Activated naive CD4-positive, alpha-beta T cell treated with anti-CD3 and anti-CD28 coated beads, Interleukin-2, amount 10 ng/mL, durations not matched to agents 7 days and 5 days (primary cell): Measurements from ENCODE around the gene TYW5.

Experiments
- CTCF ChIA-PET: fragments of 350-600 bp; sonication (Branson Sonifier 250); formaldehyde crosslinking; loops from one replicate; lab custom pipeline; 2021; ENCODE audit warnings: antibody characterized with exemption; lab: Charles Lee
- DNase-seq: peaks from one replicate; pipeline ENCODE4 v3.0.0-alpha.2; 2020
- H3K27ac Mint-ChIP-seq: one replicate; pipeline ENCODE4 v1.8.0; 2021; ENCODE audit warnings: mild to moderate bottlenecking, moderate library complexity, mixed read lengths
- H3K27me3 Mint-ChIP-seq: one replicate; pipeline ENCODE4 v1.8.0; 2021; ENCODE audit warnings: mild to moderate bottlenecking, mixed read lengths
- H3K36me3 Mint-ChIP-seq: one replicate; pipeline ENCODE4 v1.8.0; 2021; ENCODE audit warnings: mixed read lengths
- H3K4me1 Mint-ChIP-seq: one replicate; pipeline ENCODE4 v1.8.0; 2021; ENCODE audit warnings: mixed read lengths
- H3K4me3 Mint-ChIP-seq: one replicate; pipeline ENCODE4 v1.8.0; 2021; ENCODE audit warnings: mild to moderate bottlenecking, moderate library complexity, mixed read lengths
- H3K9me3 Mint-ChIP-seq: one replicate; pipeline ENCODE4 v1.8.0; 2021; ENCODE audit warnings: mixed read lengths

The TYW5 gene

GRCh38 chr2:199958014-199958413 is 2.7 kb upstream of the TYW5 start:
- CTCF ChIA-PET: no interaction called here

GRCh38 chr2:199956062-199956380 is 730 bp upstream of the TYW5 start:
- Mint-ChIP-seq H3K4me1 (peaks cover 65% of the 10 kb centered on the region), H3K9me3 (no peaks in the 10 kb centered on the region), H3K27ac (peak overlapping the region; percentile 93), H3K36me3 (peaks cover 24% of the 10 kb centered on the region), H3K27me3 (no peaks in the 10 kb centered on the region), H3K4me3 (peak overlapping the region; percentile 96)
- DNase-seq: no peak
- CTCF ChIA-PET: interaction anchor here (1.0 kb wide), 1 partner anchor 16 kb away, joined by 3 read pairs; no protein-coding TSS in a partner anchor

More at GRCh38 chr2:199958014-199958413, 2.7 kb upstream of the TYW5 start:
- H3K27ac Mint-ChIP-seq: no peak overlapping the region
- H3K36me3 Mint-ChIP-seq: peaks cover 26% of the 10 kb centered on the region
- H3K4me1 Mint-ChIP-seq: peaks cover 52% of the 10 kb centered on the region
- no peaks in the 10 kb centered on the region for H3K9me3 Mint-ChIP-seq
- peak overlapping the region; percentile 5 for H3K4me3 Mint-ChIP-seq
- H3K27me3 Mint-ChIP-seq: no peaks in the 10 kb centered on the region
- DNase-seq: no peak

- no peaks in the 10 kb centered on the region for H3K27me3 Mint-ChIP-seq
- H3K4me1 Mint-ChIP-seq: peaks cover 71% of the 10 kb centered on the region
- CTCF ChIA-PET: interaction anchor here (0.9 kb wide), 1 partner anchor 10 kb away, joined by 3 read pairs; no protein-coding TSS in a partner anchor
- peak overlapping the region; percentile 96 for H3K4me3 Mint-ChIP-seq
- H3K9me3 Mint-ChIP-seq: no peaks in the 10 kb centered on the region
- H3K27ac Mint-ChIP-seq: peak overlapping the region; percentile 93
- H3K36me3 Mint-ChIP-seq: peaks cover 18% of the 10 kb centered on the region
- no peak for DNase-seq
These were observed 318 bp downstream of the TYW5 start for GRCh38 chr2:199955007-199955338.

GRCh38 chr2:199951023-199951422 is 4.3 kb downstream of the TYW5 start:
- CTCF ChIA-PET: interaction anchor here (1.2 kb wide), 1 partner anchor 11 kb away, joined by 3 read pairs; no protein-coding TSS in a partner anchor
- H3K9me3 Mint-ChIP-seq: no peaks in the 10 kb centered on the region
- H3K4me1 Mint-ChIP-seq: peaks cover 41% of the 10 kb centered on the region
- H3K36me3 Mint-ChIP-seq: peaks cover 18% of the 10 kb centered on the region
- DNase-seq: no peak
- H3K27me3 Mint-ChIP-seq: no peaks in the 10 kb centered on the region
- no peak overlapping the region for H3K4me3 Mint-ChIP-seq
- no peak overlapping the region for H3K27ac Mint-ChIP-seq

- no peak for DNase-seq
- peaks cover 16% of the 10 kb centered on the region for H3K36me3 Mint-ChIP-seq
- no peaks in the 10 kb centered on the region for H3K27me3 Mint-ChIP-seq
- no peak overlapping the region for H3K4me3 Mint-ChIP-seq
- peaks cover 40% of the 10 kb centered on the region for H3K4me1 Mint-ChIP-seq
- no peaks in the 10 kb centered on the region for H3K9me3 Mint-ChIP-seq
- CTCF ChIA-PET: interaction anchor here (1.2 kb wide), 1 partner anchor 11 kb away, joined by 3 read pairs; no protein-coding TSS in a partner anchor
- no peak overlapping the region for H3K27ac Mint-ChIP-seq
These were observed 4.9 kb downstream of the TYW5 start for GRCh38 chr2:199950396-199950795.

- H3K27ac Mint-ChIP-seq: no peak overlapping the region
- DNase-seq: no peak
- peaks cover 10% of the 10 kb centered on the region for H3K4me1 Mint-ChIP-seq
- H3K9me3 Mint-ChIP-seq: no peaks in the 10 kb centered on the region
- no peaks in the 10 kb centered on the region for H3K27me3 Mint-ChIP-seq
- H3K4me3 Mint-ChIP-seq: no peak overlapping the region
- peaks cover 19% of the 10 kb centered on the region for H3K36me3 Mint-ChIP-seq
- CTCF ChIA-PET: no interaction called here
These were observed 8.5 kb downstream of the TYW5 start for GRCh38 chr2:199946836-199947235.

GRCh38 chr2:199946196-199946595 is 9.1 kb downstream of the TYW5 start:
- H3K36me3 Mint-ChIP-seq: peaks cover 19% of the 10 kb centered on the region
- no peak overlapping the region for H3K27ac Mint-ChIP-seq
- H3K4me3 Mint-ChIP-seq: no peak overlapping the region
- H3K4me1 Mint-ChIP-seq: peaks cover 6% of the 10 kb centered on the region
- CTCF ChIA-PET: no interaction called here
- H3K27me3 Mint-ChIP-seq: no peaks in the 10 kb centered on the region
- H3K9me3 Mint-ChIP-seq: no peaks in the 10 kb centered on the region
- DNase-seq: no peak

- Mint-ChIP-seq H3K27me3 (no peaks in the 10 kb centered on the region), H3K27ac (no peak overlapping the region), H3K4me1 (peaks cover 3% of the 10 kb centered on the region), H3K36me3 (peaks cover 26% of the 10 kb centered on the region), H3K9me3 (no peaks in the 10 kb centered on the region), H3K4me3 (no peak overlapping the region)
- DNase-seq: no peak
- CTCF ChIA-PET: interaction anchor here (4.1 kb wide), 1 partner anchor 239 kb away, joined by 11 read pairs; no protein-coding TSS in a partner anchor
These were observed 11.9 kb downstream of the TYW5 start for GRCh38 chr2:199943373-199943772.

GRCh38 chr2:199940373-199940772 is 14.9 kb downstream of the TYW5 start:
- no peak for DNase-seq
- H3K4me1 Mint-ChIP-seq: peaks cover 3% of the 10 kb centered on the region
- no peak overlapping the region for H3K4me3 Mint-ChIP-seq
- CTCF ChIA-PET: interaction anchor here (1.0 to 4.1 kb wide), 8 partner anchors 11 to 543 kb away, joined by 3 to 11 read pairs (median 3); no protein-coding TSS in a partner anchor
- no peaks in the 10 kb centered on the region for H3K27me3 Mint-ChIP-seq
- peaks cover 23% of the 10 kb centered on the region for H3K36me3 Mint-ChIP-seq
- no peak overlapping the region for H3K27ac Mint-ChIP-seq
- H3K9me3 Mint-ChIP-seq: no peaks in the 10 kb centered on the region

GRCh38 chr2:199936554-199936953 is 18.7 kb downstream of the TYW5 start:
- H3K9me3 Mint-ChIP-seq: no peaks in the 10 kb centered on the region
- CTCF ChIA-PET: no interaction called here
- H3K4me1 Mint-ChIP-seq: peaks cover 3% of the 10 kb centered on the region
- peaks cover 24% of the 10 kb centered on the region for H3K36me3 Mint-ChIP-seq
- no peak overlapping the region for H3K4me3 Mint-ChIP-seq
- DNase-seq: no peak
- no peaks in the 10 kb centered on the region for H3K27me3 Mint-ChIP-seq
- H3K27ac Mint-ChIP-seq: no peak overlapping the region

GRCh38 chr2:199933466-199933865 is 21.8 kb downstream of the TYW5 start:
- H3K27ac Mint-ChIP-seq: no peak overlapping the region
- H3K4me3 Mint-ChIP-seq: no peak overlapping the region

GRCh38 chr2:199932312-199932855 is 22.9 kb downstream of the TYW5 start:
- Mint-ChIP-seq H3K4me3 (no peak overlapping the region), H3K36me3 (peaks cover 21% of the 10 kb centered on the region), H3K9me3 (no peaks in the 10 kb centered on the region), H3K4me1 (no peaks in the 10 kb centered on the region), H3K27ac (no peak overlapping the region), H3K27me3 (no peaks in the 10 kb centered on the region)
- no peak for DNase-seq
- CTCF ChIA-PET: no interaction called here

More at GRCh38 chr2:199933466-199933865, 21.8 kb downstream of the TYW5 start:
- DNase-seq: no peak
- CTCF ChIA-PET: interaction anchor here (0.6 kb wide), 1 partner anchor 16 kb away, joined by 3 read pairs; no protein-coding TSS in a partner anchor
- Mint-ChIP-seq H3K9me3 (no peaks in the 10 kb centered on the region), H3K36me3 (peaks cover 24% of the 10 kb centered on the region), H3K4me1 (no peaks in the 10 kb centered on the region), H3K27me3 (no peaks in the 10 kb centered on the region)

GRCh38 chr2:199929262-199929661 is 26.0 kb downstream of the TYW5 start:
- Mint-ChIP-seq H3K27ac (no peak overlapping the region), H3K9me3 (no peaks in the 10 kb centered on the region), H3K27me3 (no peaks in the 10 kb centered on the region), H3K4me3 (no peak overlapping the region), H3K4me1 (peaks cover 2% of the 10 kb centered on the region), H3K36me3 (peaks cover 30% of the 10 kb centered on the region)
- CTCF ChIA-PET: interaction anchor here (1.1 kb wide), 1 partner anchor 783 kb away, joined by 3 read pairs; no protein-coding TSS in a partner anchor
- no peak for DNase-seq

GRCh38 chr2:199928626-199929025 is 26.7 kb downstream of the TYW5 start:
- CTCF ChIA-PET: interaction anchor here (1.1 kb wide), 1 partner anchor 784 kb away, joined by 3 read pairs; no protein-coding TSS in a partner anchor
- H3K27me3 Mint-ChIP-seq: no peaks in the 10 kb centered on the region
- peaks cover 4% of the 10 kb centered on the region for H3K4me1 Mint-ChIP-seq
- peaks cover 35% of the 10 kb centered on the region for H3K36me3 Mint-ChIP-seq
- H3K4me3 Mint-ChIP-seq: no peak overlapping the region
- no peak overlapping the region for H3K27ac Mint-ChIP-seq
- H3K9me3 Mint-ChIP-seq: no peaks in the 10 kb centered on the region
- DNase-seq: no peak

- peaks cover 4% of the 10 kb centered on the region for H3K4me1 Mint-ChIP-seq
- no peaks in the 10 kb centered on the region for H3K27me3 Mint-ChIP-seq
- CTCF ChIA-PET: interaction anchor here (1.1 kb wide), 1 partner anchor 784 kb away, joined by 3 read pairs; no protein-coding TSS in a partner anchor
- H3K9me3 Mint-ChIP-seq: no peaks in the 10 kb centered on the region
- H3K27ac Mint-ChIP-seq: no peak overlapping the region
- peaks cover 35% of the 10 kb centered on the region for H3K36me3 Mint-ChIP-seq
- DNase-seq: no peak
- H3K4me3 Mint-ChIP-seq: no peak overlapping the region
These were observed 27.1 kb downstream of the TYW5 start for GRCh38 chr2:199928226-199928625.
